Activated CD4-positive, CD25-positive, alpha-beta regulatory T cell treated with anti-CD3 and anti-CD28 coated beads, Interleukin-2, amount 50 U/mL, for 24 hours (primary cell): ENCODE measurements around the gene IRAK2.
A peak's percentile ranks its signal among the peaks of the same experiment; 100 is the strongest.

Experiments
- ATAC-seq, 2 donors: fragments of 150-1000 bp; cut with Tn5 transposase; one replicate each; pipeline ENCODE4 v1.10.0; 2021; ENCODE audit warnings: mild to moderate bottlenecking in 1 of 2, moderate library complexity in 1 of 2

IRAK2 gene

GRCh38 chr3:10224794-10225665, 60.3 kb downstream of the IRAK2 start:
- ATAC-seq, result peak; percentile 39 to 44

DNA sequence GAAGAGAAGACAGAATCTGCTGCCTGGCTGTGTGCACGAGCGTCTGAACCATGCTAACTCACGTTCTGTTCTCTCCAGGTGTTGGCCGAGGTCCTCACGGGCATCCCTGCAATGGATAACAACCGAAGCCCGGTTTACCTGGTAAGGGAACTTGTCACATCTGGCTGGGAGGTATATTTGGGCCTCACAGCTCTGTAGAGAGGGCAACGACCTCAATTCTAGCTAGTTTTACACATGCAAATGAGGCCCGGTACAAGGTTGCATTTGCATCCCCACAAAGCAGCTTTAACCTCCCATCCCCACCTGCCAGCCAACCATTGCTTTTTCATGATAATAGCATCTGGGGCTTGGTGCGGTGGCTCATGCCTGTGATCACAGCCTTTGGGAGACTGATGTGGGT, 61.6 kb downstream of the IRAK2 start:
- ATAC-seq, result no peak

GRCh38 chr3:10228248-10228950, 63.7 kb downstream of the IRAK2 start:
- ATAC-seq, result peak; percentile 57 to 59

GRCh38 chr3:10229576-10229975, 64.9 kb downstream of the IRAK2 start:
- ATAC-seq, result no peak

DNA sequence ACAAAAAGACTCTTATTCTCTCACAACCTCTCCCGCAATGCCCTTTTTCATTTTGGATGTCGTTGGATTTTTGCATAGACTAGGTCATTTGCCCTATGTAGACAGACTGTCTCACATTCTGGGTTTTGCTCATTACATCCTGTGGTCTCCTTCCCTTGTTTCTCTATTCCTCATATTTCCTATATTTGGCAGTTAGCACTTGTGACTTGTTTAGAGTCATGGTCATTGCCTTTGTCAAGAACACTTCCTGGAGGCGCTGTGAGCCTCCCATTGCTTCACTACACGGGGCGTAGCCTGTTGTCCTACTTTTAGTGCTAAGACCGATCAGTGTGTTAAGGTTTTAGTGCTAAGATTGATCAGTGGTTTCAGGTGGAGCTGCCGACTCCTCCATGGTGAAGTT, 67.4 kb downstream of the IRAK2 start:
- ATAC-seq, result no peak

- no peak for ATAC-seq
Measured at GRCh38 chr3:10233988-10234387, 69.3 kb downstream of the IRAK2 start.

DNA sequence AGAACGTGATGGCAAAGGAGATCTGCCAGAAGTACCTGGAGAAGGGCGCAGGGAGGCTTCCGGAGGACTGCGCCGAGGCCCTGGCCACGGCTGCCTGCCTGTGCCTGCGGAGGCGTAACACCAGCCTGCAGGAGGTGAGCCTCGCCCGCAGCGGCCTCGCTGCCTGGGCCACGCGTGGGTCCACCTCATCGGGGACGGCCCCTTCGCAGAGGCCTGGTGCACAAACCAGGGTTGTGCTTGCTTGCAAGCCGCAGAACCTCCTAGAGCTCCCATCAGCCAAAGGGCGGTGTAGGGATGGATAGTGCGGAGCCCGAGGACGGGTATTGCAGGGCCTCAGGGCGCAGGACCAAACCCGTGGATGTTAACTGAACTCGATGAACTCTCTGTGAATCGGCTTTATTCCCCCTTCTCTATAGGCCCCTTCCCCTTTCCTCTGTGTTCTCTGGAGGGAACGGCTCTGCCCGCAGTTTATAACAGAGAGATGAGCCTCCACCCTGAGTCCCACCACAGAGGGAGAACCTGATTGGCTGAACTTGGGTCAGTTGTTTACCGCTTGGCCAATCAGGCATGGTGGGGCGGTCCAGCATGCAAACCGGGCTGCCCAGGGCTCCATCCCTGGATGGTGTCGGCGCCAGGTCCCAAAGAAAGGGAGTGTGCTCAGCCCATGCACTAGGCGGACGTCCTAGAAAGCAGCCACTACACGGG, 70.0 kb downstream of the IRAK2 start:
- ATAC-seq, result no peak

- ATAC-seq, result no peak
Measured at GRCh38 chr3:10235551-10235950, 70.8 kb downstream of the IRAK2 start.

GRCh38 chr3:10238345-10239183, 73.8 kb downstream of the IRAK2 start:
- ATAC-seq, result peak; percentile 49 to 57

DNA sequence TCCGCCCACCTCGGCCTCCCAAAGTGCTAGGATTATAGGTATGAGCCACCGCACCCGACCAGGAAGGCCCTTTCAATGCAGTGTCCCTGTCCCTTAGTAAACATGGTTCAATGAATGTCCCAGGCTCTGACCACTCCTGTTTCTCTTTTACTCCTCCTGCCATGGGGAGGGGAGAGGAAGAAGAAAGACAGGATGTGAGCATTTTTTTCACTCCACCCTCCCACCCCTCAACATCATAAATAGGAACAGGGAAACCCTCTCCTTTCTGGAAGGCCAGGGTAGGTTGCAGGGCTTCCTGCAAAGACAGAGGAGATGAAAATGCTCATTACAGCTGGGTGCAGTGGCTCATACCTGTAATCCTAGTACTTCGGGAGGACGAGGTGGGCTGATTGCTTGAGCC, 76.1 kb downstream of the IRAK2 start:
- ATAC-seq, result no peak

DNA sequence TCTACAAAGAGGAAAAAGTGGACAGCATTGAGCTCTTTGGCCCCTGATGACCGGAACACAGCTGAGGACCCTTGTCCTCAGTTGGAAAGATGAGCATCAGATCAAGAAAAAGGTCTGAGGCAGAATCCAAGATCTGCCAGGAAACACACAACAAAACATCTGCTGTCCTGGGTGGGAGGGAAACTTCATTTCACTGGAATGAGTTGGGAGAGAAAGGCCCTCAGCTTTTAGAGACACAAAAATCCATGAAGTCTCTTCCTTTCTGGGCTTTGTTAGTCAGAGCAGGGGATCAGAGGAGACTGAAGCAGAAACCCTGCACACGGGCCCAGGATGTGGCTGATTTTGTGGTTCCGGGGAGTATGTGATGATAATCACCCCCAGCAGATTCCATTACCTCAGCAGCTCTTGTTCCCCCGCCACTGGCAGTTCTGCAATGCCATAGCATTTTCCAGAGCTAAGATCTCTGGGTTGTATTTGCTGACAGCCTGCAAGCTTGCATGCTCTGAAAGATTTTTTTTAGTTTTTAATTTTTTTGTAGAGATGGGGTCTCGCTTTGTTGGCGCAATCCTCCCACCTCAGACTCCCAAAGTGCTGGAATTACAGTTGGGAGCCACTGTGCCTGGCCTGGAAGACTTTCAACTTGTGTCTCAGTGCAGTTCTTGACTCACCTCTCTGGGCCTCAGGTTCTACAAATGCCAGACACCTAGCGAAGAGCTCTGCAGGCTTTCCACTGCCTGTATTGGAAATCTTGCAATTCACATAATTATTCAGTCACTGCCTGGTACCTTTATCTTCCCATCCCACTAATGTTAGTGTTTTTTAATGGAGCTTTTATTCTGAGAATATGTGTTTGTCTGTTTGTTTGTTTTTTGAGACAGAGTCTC, 77.7 kb downstream of the IRAK2 start:
- peak; percentile 96 to 97 for ATAC-seq

DNA sequence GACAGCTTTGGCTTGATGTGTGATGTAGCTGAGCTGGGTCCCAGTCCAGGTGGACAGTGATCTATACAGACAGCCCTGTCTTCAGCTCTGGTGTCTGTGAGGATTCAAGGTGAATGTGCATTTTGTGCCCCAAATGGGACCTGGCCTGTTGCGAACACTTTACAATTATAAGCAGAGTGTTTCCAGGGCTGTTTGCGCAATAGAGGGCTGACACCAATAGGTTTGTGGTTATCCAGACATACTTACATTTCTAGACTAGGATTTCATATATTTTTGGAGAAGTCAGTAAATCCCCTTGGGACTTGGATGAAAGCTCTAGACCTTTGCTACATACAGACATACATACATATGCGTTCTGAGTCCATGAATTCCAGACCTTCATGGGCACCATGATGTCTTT, 79.3 kb downstream of the IRAK2 start:
- ATAC-seq, result no peak

GRCh38 chr3:10245081-10245712, 80.5 kb downstream of the IRAK2 start:
- ATAC-seq, result no peak

DNA sequence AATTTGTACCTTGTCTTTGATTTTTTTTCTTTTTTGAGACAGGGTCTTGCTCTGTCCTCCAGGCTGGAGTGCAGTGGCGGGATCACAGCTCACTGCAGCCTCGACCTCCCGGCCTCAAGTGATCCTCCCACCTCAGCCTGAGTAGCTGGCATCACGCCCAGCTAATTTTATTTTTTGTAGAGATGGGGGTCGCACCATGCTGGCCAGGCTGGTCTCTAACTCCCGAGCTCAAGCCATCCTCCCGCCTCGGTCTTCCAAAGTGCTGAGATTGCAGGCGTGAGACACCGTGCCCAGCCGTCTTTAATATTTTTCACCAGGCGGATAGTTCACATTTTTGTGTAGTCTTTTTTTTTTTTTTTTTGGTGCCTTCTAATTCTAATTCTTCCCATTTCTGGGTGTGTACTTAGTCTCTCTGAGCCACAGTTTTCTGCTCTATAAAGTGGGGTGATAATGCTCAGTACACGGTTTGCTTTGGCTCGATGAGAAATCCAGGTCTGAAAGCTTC, 83.0 kb downstream of the IRAK2 start:
- no peak for ATAC-seq

DNA sequence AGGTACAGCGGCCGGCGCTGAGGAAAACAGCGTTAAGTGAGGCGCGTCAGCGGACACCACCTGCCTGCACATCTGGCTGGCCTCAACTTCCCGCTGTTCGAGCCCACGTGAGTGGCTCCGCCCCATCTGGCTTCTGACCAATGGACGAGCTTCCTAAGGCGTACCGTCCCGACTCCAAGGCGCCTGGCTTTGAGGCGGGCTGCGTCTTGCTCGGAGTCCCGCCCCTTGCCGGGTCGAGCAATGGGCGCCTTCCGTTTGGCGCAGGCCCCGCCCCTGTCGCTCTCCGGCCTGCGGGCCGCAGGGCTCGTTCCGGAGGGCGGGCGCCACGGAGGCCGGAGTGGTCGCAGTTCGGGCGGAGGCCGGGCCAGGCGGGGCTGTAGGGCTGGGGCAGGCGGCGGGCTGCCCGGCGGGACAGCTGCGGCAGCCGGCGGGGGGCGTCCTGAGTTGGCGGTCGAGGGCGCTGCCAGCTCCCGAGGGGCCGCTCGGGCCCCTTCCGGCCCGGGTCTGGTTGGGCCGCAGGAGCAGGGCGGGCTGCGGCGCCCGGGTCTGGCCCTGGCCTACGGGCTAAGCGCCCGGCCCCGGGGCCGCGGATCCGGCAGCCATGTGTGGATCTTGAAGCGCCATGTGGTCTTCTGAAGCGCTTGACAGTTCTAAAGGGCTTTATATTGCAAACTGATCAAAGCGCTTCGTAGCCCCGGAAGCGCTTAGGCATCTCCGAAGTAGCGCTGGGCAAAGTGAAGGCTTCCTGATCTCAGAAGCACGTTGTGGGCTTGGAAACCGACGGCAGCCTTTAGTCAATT, 83.7 kb downstream of the IRAK2 start, which contains the start of gene TATDN2:
Gene TATDN2 (plus strand): TSS at position 276 of the 800 bp plus-strand sequence. CDS start 742 bp downstream, outside the sequence.
- ATAC-seq, result peak; percentile 94 to 97

DNA sequence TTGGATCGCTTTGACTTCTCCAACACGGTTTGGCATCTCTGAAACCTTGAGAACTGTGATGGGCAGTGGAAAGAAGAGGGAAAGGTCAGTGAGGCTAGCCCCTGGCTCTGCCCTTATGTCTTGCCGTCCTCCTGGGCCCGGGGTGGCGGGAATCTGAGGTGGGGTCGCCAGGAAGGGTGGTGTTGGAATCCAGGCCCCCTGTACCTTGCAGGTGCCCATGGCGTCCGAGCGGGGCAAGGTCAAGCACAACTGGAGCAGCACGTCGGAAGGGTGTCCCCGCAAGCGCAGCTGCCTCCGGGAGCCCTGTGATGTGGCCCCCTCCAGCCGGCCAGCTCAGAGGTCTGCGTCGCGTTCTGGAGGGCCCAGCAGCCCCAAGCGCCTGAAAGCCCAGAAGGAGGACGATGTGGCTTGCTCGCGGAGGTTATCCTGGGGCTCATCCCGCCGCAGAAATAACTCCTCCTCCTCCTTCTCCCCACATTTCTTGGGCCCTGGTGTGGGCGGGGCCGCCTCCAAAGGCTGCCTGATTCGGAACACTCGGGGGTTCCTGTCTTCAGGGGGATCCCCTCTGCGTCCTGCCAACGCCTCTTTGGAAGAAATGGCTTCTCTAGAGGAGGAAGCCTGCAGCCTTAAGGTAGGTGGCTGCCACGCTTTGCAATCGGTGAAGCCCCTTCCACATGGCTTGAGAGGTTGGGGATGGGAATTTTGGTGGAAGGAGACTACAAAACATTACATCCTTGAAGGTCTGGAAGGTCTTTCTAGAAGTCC, 84.4 kb downstream of the IRAK2 start:
- ATAC-seq, result peak in 1 of 2 donors; percentile 5

DNA sequence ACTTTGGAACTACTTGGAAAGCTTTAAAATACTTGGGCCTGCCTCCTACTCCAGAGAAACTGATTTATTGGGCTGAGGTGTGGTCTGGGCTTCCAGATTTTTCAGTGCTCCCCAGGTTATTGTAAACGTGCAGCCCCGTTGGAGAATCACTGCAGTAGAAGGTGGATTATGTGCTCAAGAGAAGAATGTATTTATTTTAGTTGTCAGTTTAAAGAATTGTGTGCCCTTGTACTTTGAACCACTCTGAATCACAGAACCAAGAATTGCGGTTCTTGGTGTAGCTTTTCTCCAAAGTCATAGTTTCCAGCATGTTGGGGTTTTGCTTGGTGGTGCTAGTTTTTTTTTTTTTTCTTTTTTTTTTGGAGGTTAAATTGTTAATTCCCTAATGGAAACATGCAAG, 85.1 kb downstream of the IRAK2 start:
- ATAC-seq, result peak in 1 of 2 donors; percentile 19

DNA sequence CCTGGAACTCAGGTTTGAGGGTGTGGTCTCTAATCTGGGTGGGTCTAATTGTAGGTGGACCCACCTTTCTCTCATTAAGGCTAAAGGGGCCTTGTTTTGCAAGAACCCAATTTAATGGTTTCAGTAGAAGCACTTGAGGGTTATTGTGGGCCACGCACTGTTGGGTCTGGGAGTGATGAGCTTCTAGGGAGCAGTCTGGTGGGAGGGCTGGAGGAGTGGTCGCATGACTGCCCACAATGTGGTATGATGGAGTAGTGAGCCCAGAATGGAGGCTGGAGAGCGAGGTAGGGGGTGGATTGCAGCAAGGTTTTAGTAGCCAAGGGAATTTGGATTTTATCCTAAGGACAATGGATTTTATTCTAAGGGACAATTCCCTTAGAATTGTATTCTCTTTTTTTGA, 86.3 kb downstream of the IRAK2 start:
- ATAC-seq, result no peak

- no peak for ATAC-seq
Measured at GRCh38 chr3:10253731-10254130, 89.0 kb downstream of the IRAK2 start.
